Measurements from ENCODE around the gene BRSK2. TPM values are rescaled to one million over a fixed set of nuclear protein-coding genes. Genes with fewer than 3 reads are reported as not detected.
A peak's percentile ranks its signal among the peaks of the same experiment; 100 is the strongest.

The BRSK2 gene
- total RNA-seq, 1 donor from 2014 or later, result not detected

DNA sequence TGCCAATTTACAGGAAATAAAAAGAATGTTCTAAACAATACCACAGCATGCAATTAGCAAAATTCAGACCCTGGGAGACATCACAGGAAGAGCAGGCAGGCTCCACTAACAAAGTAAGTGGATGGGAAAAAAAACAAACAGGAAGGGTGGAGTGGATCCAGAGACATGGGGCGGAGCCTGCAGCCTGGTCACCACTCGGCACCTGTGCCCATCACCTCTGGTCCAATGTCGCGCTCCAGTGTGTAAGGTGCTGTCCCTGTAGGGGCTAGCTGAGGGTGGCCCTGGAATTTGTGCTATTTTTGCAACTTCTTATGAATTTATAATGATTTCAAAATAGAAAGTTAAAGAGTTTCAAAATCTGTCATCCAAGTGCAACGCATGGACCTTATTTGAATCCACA is 107.9 kb downstream of the BRSK2 start:
- DNase-seq (ENCODE audit: low read depth) (no peak), FAIRE-seq (peak; percentile 32)

DNA sequence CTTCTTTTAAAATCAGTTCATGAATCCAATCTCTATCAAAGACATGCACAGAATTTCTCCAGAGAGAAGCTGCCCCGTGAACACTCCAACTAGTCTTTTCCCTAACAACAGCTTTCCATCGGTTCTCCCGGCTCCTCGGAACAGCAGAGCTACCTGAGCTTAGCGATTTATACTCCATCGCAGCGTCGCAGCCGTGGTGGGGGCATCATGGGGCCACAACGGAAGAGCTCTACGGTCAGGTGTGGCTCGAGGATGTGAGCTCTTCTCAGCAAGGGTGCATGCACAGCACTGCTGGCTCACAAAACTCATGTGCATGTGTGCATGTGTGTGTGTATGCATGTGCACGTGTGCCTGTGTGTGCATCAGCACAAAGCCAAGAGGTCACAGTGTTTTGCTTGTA is 108.5 kb downstream of the BRSK2 start:
- TF ChIP-seq, protein P1, sequence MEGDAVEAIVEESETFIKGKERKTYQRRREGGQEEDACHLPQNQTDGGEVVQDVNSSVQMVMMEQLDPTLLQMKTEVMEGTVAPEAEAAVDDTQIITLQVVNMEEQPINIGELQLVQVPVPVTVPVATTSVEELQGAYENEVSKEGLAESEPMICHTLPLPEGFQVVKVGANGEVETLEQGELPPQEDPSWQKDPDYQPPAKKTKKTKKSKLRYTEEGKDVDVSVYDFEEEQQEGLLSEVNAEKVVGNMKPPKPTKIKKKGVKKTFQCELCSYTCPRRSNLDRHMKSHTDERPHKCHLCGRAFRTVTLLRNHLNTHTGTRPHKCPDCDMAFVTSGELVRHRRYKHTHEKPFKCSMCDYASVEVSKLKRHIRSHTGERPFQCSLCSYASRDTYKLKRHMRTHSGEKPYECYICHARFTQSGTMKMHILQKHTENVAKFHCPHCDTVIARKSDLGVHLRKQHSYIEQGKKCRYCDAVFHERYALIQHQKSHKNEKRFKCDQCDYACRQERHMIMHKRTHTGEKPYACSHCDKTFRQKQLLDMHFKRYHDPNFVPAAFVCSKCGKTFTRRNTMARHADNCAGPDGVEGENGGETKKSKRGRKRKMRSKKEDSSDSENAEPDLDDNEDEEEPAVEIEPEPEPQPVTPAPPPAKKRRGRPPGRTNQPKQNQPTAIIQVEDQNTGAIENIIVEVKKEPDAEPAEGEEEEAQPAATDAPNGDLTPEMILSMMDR (IDR thresholded peaks at IDR 0.05; ENCODE audit: insufficient read depth, low read length, severe bottlenecking), result no peak
- peaks cover 3% of the 10 kb centered on the region for H3K36me3 ChIP-seq (ENCODE audit: control insufficient read depth, insufficient read depth, low read length)
- no peak for FAIRE-seq
- DNase-seq (ENCODE audit: low read depth), result no peak
- no peaks in the 10 kb centered on the region for H3K27me3 ChIP-seq (ENCODE audit: control insufficient read depth, insufficient read depth, low read length)
- no peak overlapping the region for H3K4me3 ChIP-seq (ENCODE audit: low read depth, low read length)

More for the DNA sequence above, 107.9 kb downstream of the BRSK2 start:
- Histone ChIP-seq H3K36me3 (ENCODE audit: control insufficient read depth, insufficient read depth, low read length) (peaks cover 3% of the 10 kb centered on the region), H3K27me3 (ENCODE audit: control insufficient read depth, insufficient read depth, low read length) (no peaks in the 10 kb centered on the region), H3K4me3 (ENCODE audit: low read depth, low read length) (no peak overlapping the region)
- TF ChIP-seq, protein P1 (IDR thresholded peaks at IDR 0.05; ENCODE audit: insufficient read depth, low read length, severe bottlenecking), result no peak

DNA sequence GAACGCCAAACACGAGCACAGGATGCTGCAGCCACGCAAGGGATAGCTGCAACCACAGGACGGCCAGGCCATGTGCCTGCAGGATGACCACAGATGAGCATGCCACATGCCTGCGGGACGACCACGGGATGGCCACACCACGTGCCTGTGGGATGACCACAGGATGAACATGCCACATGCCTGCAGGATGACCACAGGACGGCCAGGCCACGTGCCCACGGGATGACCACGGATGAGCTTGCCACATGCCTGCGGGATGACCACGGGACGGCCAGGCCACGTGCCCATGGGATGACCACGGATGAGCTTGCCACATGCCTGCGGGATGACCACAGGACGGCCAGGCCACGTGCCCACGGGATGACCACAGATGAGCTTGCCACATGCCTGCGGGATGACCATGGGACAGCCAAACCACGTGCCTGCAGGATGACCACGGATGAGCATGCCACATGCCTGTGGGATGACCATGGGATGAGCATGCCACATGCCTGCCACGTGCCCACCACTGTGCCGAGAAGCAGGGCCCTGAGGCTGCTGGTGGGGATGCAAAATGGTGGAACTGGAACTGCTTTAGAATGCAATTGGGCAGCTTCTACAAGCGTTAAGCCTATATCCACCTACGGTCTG is 109.6 kb downstream of the BRSK2 start:
- TF ChIP-seq, protein P1 (IDR thresholded peaks at IDR 0.05; ENCODE audit: insufficient read depth, low read length, severe bottlenecking), result no peak
- Histone ChIP-seq H3K27me3 (ENCODE audit: control insufficient read depth, insufficient read depth, low read length) (no peaks in the 10 kb centered on the region), H3K36me3 (ENCODE audit: control insufficient read depth, insufficient read depth, low read length) (peaks cover 3% of the 10 kb centered on the region), H3K4me3 (ENCODE audit: low read depth, low read length) (no peak overlapping the region)
- DNase-seq (ENCODE audit: low read depth), result no peak
- peak; percentile 62 for FAIRE-seq

DNA sequence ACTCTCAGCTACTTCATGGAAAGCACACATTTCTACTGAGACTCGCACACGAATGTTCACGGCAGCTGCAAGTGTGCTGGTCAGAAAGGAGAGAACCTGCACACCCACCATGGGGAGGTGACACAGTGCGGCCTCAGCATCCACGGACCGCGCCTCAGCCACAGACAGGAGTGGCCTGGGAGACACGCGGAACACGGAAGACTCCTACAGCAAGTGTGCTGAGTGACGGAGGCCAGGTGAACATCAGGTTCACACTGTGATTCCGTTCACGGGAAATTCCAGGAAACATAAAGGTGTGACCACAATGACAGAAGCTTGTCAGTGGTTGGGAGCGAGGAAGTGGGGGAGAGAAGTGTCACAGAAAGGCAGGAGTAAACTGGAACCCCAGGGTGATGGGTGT is 110.2 kb downstream of the BRSK2 start:
- TF ChIP-seq, protein P1 (IDR thresholded peaks at IDR 0.05; ENCODE audit: insufficient read depth, low read length, severe bottlenecking), result no peak
- DNase-seq (ENCODE audit: low read depth) (no peak), FAIRE-seq (no peak)
- H3K27me3 ChIP-seq (ENCODE audit: control insufficient read depth, insufficient read depth, low read length), result no peaks in the 10 kb centered on the region
- H3K4me3 ChIP-seq (ENCODE audit: low read depth, low read length), result no peak overlapping the region
- peaks cover 5% of the 10 kb centered on the region for H3K36me3 ChIP-seq (ENCODE audit: control insufficient read depth, insufficient read depth, low read length)

DNA sequence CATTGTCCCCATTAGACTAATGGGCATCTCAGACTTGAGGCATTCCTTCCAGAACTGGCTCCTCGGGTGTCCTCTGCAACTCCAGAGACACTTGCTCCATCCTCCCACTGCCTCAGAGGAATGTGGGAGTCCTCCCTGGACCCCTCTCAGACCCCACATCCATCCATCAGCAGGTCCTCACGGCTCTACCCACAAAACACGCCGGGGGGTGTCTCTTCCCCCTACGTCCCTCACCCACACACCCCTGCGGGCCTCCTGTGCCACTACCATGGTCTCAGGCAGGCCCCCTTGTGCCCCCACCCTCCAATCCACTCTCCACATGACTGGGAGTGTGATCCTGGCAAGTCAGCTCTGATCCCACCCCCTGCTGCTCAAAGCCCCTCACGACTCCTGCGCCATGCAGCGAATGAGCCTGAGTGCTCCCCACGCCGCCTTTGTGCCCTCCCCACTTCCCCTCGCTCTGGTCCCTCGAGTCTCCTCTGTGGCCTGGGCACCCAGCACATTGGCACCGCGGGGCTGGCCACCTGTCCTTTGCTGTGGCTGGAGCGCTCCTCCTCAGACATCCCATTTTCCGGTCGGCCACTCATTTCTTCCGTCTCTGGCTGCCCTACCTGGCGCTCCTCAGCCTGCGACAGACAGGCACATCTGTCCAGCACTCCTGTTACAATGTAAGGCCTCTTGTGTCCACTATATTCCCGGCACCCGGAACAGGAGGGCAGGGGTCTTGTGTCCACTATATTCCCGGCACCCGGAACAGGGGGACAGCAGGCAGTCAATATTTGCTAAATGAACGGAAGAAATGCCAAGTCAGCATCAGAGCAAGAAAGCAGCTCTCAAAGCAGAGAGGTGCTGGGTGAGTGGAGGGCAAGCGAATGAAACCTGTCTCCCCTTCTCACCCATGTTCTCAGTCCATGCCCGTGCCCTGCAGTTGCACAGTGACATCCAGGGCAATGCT is 111.0 kb downstream of the BRSK2 start:
- TF ChIP-seq, protein P1 (IDR thresholded peaks at IDR 0.05; ENCODE audit: insufficient read depth, low read length, severe bottlenecking), result no peak
- DNase-seq (ENCODE audit: low read depth) (no peak), FAIRE-seq (peak; percentile 40)
- Histone ChIP-seq H3K4me3 (ENCODE audit: low read depth, low read length) (no peak overlapping the region), H3K36me3 (ENCODE audit: control insufficient read depth, insufficient read depth, low read length) (peaks cover 5% of the 10 kb centered on the region), H3K27me3 (ENCODE audit: control insufficient read depth, insufficient read depth, low read length) (no peaks in the 10 kb centered on the region)
